GM23338 (cell line): ENCODE results near the gene PALLD. TPM values are rescaled to one million over a fixed set of nuclear protein-coding genes. Genes with fewer than 3 reads are reported as not detected.

ENCODE experiments used
- ATAC-seq: fragments of 200-7000 bp; cut with Tn5 transposase; 3 replicates; pipeline ENCODE4 v1.9.1; 2020
- DNase-seq: peaks from one replicate; pipeline ENCODE4 v3.0.0-alpha.2; 2015; ENCODE audit warnings: low spot score
- H2AFZ ChIP-seq: fragments of 200-600 bp; sonication (generic); 2 replicates; pipeline ENCODE4 v1.8.0; 2016; ENCODE audit warnings: antibody characterized with exemption, mild to moderate bottlenecking, moderate library complexity
- H3F3A ChIP-seq: fragments of 200-600 bp; sonication (generic); replicated peaks from 2 replicates; pipeline ENCODE4 v1.8.0; 2017; ENCODE audit warnings: antibody characterized with exemption, mixed run types, low read depth
- H3K27ac ChIP-seq: fragments of 200-600 bp; sonication (generic); 2 replicates; pipeline ENCODE4 v1.6.1; 2016; ENCODE audit warnings: low read depth
- H3K27me3 ChIP-seq: fragments of 200-600 bp; sonication (generic); 2 replicates; pipeline ENCODE4 v1.8.0; 2016; ENCODE audit warnings: mild to moderate bottlenecking, mixed run types, moderate library complexity; ENCODE audit not compliant: insufficient read depth
- H3K36me3 ChIP-seq: fragments of 200-600 bp; sonication (generic); 2 replicates; pipeline ENCODE4 v1.8.0; 2016; ENCODE audit warnings: mild to moderate bottlenecking; ENCODE audit not compliant: insufficient read depth
- H3K4me1 ChIP-seq: fragments of 200-600 bp; sonication (generic); 2 replicates; pipeline ENCODE4 v1.8.0; 2016; ENCODE audit warnings: mild to moderate bottlenecking, moderate library complexity; ENCODE audit not compliant: insufficient read depth
- H3K4me2 ChIP-seq: fragments of 200-600 bp; sonication (generic); 2 replicates; pipeline ENCODE4 v1.7.1; 2017; ENCODE audit warnings: mixed run types
- H3K4me3 ChIP-seq: fragments of 200-600 bp; sonication (generic); 2 replicates; pipeline ENCODE4 v1.6.1; 2016; ENCODE audit warnings: mixed run types
- H3K79me2 ChIP-seq: fragments of 200-600 bp; sonication (generic); replicated peaks from 2 replicates; pipeline ENCODE4 v1.8.0; 2017; ENCODE audit warnings: mild to moderate bottlenecking; ENCODE audit not compliant: insufficient read depth
- H3K9me2 ChIP-seq: fragments of 200-600 bp; sonication (generic); 2 replicates; pipeline ENCODE4 v1.8.0; 2017; ENCODE audit not compliant: insufficient read depth
- H4K20me1 ChIP-seq: fragments of 200-600 bp; sonication (generic); replicated peaks from 2 replicates; pipeline ENCODE4 v1.8.0; 2017; ENCODE audit warnings: mild to moderate bottlenecking; ENCODE audit not compliant: insufficient read depth
- H3K27ac Mint-ChIP-seq: 2 replicates; pipeline ENCODE4 v1.8.0; 2020; ENCODE audit warnings: inconsistent platforms, mild to moderate bottlenecking, moderate library complexity, mixed read lengths
- H3K27me3 Mint-ChIP-seq: 3 replicates; pipeline ENCODE4 v1.8.0; 2022; ENCODE audit warnings: low read depth, mild to moderate bottlenecking, moderate library complexity, mixed read lengths, inconsistent platforms; ENCODE audit not compliant: insufficient read depth, poor library complexity
- H3K36me3 Mint-ChIP-seq: 3 replicates; pipeline ENCODE4 v1.8.0; 2021; ENCODE audit warnings: low read depth, mild to moderate bottlenecking, inconsistent platforms, moderate library complexity, mixed read lengths
- H3K4me1 Mint-ChIP-seq: 3 replicates; pipeline ENCODE4 v1.8.0; 2020; ENCODE audit warnings: mild to moderate bottlenecking, inconsistent platforms, mixed read lengths
- H3K4me3 Mint-ChIP-seq: 3 replicates; pipeline ENCODE4 v1.8.0; 2021; ENCODE audit warnings: moderate library complexity, mild to moderate bottlenecking, inconsistent platforms, mixed read lengths
- H3K9me3 Mint-ChIP-seq: 3 replicates; pipeline ENCODE4 v1.8.0; 2020; ENCODE audit warnings: moderate library complexity, mild to moderate bottlenecking, inconsistent platforms, mixed read lengths
- CTCF ChIP-seq, 2 experiments: fragments of 200-600 bp in 1 of 2; sonication (generic) in 1 of 2; conservative IDR thresholded peaks; 2 replicates each; pipeline versions ENCODE4 v1.5.1 to v1.6.1; 2016 to 2017; ENCODE audit warnings: antibody characterized with exemption in 2 of 2, low read depth in 2 of 2, mild to moderate bottlenecking in 2 of 2, moderate library complexity in 1 of 2
- EZH2phosphoT487 ChIP-seq: fragments of 200-600 bp; sonication (generic); IDR thresholded peaks from one replicate; pipeline ENCODE4 v1.8.1; 2018; ENCODE audit warnings: antibody characterized with exemption; ENCODE audit not compliant: unreplicated experiment
- JUNB ChIP-seq: IDR thresholded peaks from one replicate; pipeline ENCODE4 v1.6.1; 2016; ENCODE audit warnings: antibody characterized with exemption; ENCODE audit not compliant: unreplicated experiment
- NANOG ChIP-seq: IDR thresholded peaks from 2 replicates; pipeline ENCODE4 v1.6.1; 2016; ENCODE audit warnings: antibody characterized with exemption, borderline replicate concordance
- POLR2AphosphoS5 ChIP-seq: IDR thresholded peaks from 2 replicates; pipeline ENCODE4 v1.6.1; 2016; ENCODE audit warnings: antibody characterized with exemption, low read depth
- REST ChIP-seq: IDR thresholded peaks from one replicate; pipeline ENCODE4 v1.6.1; 2018; ENCODE audit warnings: antibody characterized with exemption; ENCODE audit not compliant: unreplicated experiment
- ZNF331 ChIP-seq: fragments of 250-450 bp; sonication (Bioruptor Pico); IDR thresholded peaks from 2 replicates; pipeline ENCODE4 v1.5.0; 2020; ENCODE audit warnings: low read depth, mild to moderate bottlenecking, moderate library complexity
- ZNF462 ChIP-seq: fragments of 250-450 bp; sonication (Bioruptor Pico); IDR thresholded peaks from 2 replicates; pipeline ENCODE4 v1.5.0; 2020; ENCODE audit warnings: mild to moderate bottlenecking, moderate library complexity
- polyA plus RNA-seq: library from polyadenylated mRNA; unstranded; fragments of >200 nt; fragmentation: Nextera tagmentation; extraction: Ambion mirVana; gene quantifications from 2 replicates; pipeline ENCODE4 v1.2.1, GENCODE V29; 2016
- total RNA-seq: library from RNA; depleted of rRNA; stranded (reverse); fragments of >200 nt; shearing (Covaris generic); gene quantifications from 2 replicates; pipeline ENCODE4 v1.2.3, GENCODE V29; 2014

Gene PALLD
- total and polyA plus RNA-seq, 2 experiments from 2014 or later = 13.1 to 30.2 TPM

- ATAC-seq (peak; percentile 76), DNase-seq (peak; percentile 71)
- no peaks in the 10 kb centered on the region for H3K36me3 Mint-ChIP-seq
- no peaks in the 10 kb centered on the region for H3K9me3 Mint-ChIP-seq
- no peak overlapping the region for H2AFZ ChIP-seq
- no peaks in the 10 kb centered on the region for H3F3A ChIP-seq
- no peaks in the 10 kb centered on the region for H4K20me1 ChIP-seq
- H3K4me2 ChIP-seq = no peak overlapping the region
- no peaks in the 10 kb centered on the region for H3K9me2 ChIP-seq
- peaks cover 8% of the 10 kb centered on the region; the same call in 1 of the 2 replicates for H3K27me3 ChIP-seq
- H3K4me1 ChIP-seq = peaks cover 4% of the 10 kb centered on the region; the same call in 1 of the 2 replicates
- no peaks in the 10 kb centered on the region for H3K27me3 Mint-ChIP-seq
- TF ChIP-seq EZH2phosphoT487 = no peak
- TF ChIP-seq REST = no peak
- peak; percentile 70 to 82 for TF ChIP-seq CTCF (conservative IDR thresholded peaks at IDR 0.05; ENCODE audit: low read depth in 2 of 2)
- TF ChIP-seq POLR2AphosphoS5 = no peak
- TF ChIP-seq ZNF331 (CRISPR knock-in tag) = no peak
- no peak for TF ChIP-seq NANOG
- no peak overlapping the region for H3K27ac ChIP-seq
- H3K4me3 ChIP-seq = no peak overlapping the region
- H3K79me2 ChIP-seq = no peaks in the 10 kb centered on the region
- no peaks in the 10 kb centered on the region for H3K36me3 ChIP-seq
- H3K4me1 Mint-ChIP-seq = peaks cover 3% of the 10 kb centered on the region; the same call in 2 of the 3 replicates
- no peak overlapping the region for H3K4me3 Mint-ChIP-seq
- no peak overlapping the region for H3K27ac Mint-ChIP-seq
These were observed 213.6 kb downstream of the PALLD start for GRCh38 chr4:168710353-168710946.

- no peak overlapping the region for H3K4me2 ChIP-seq
- DNase-seq = no peak
- TF ChIP-seq ZNF331 (CRISPR knock-in tag) (no peak), JUNB (no peak), NANOG (no peak), ZNF462 (CRISPR knock-in tag) (no peak)
These were observed 214.6 kb downstream of the PALLD start for GRCh38 chr4:168711197-168712140.

More at GRCh38 chr4:168711197-168712140, 214.6 kb downstream of the PALLD start:
- H4K20me1 ChIP-seq = no peaks in the 10 kb centered on the region
- no peaks in the 10 kb centered on the region for H3K9me3 Mint-ChIP-seq
- peaks cover 9% of the 10 kb centered on the region for H3K4me1 Mint-ChIP-seq
- H3K9me2 ChIP-seq = no peaks in the 10 kb centered on the region
- H3K27ac Mint-ChIP-seq = no peak overlapping the region
- H3K79me2 ChIP-seq = no peaks in the 10 kb centered on the region
- no peak for ATAC-seq
- no peak overlapping the region for H3K4me3 ChIP-seq
- no peaks in the 10 kb centered on the region for H3F3A ChIP-seq
- peaks cover 12% of the 10 kb centered on the region; the same call in 1 of the 2 replicates for H3K27me3 ChIP-seq
- no peak overlapping the region for H2AFZ ChIP-seq
- peaks cover 8% of the 10 kb centered on the region for H3K4me1 ChIP-seq
- H3K36me3 Mint-ChIP-seq = no peaks in the 10 kb centered on the region
- no peak overlapping the region for H3K4me3 Mint-ChIP-seq
- H3K36me3 ChIP-seq = no peaks in the 10 kb centered on the region
- H3K27ac ChIP-seq = no peak overlapping the region
- no peaks in the 10 kb centered on the region for H3K27me3 Mint-ChIP-seq
